Measurements from ENCODE around the gene ATP6V0D1. TPM values are rescaled to one million over a fixed set of nuclear protein-coding genes. Genes with fewer than 3 reads are reported as not detected.

ATP6V0D1 gene
- total and polyA plus RNA-seq, 10 donors: 37.3 to 133 (median 105) TPM

GRCh38 chr16:67441907-67442306 is 39.0 kb downstream of the ATP6V0D1 start:
- peaks cover 15 to 81% (median 44%) of the 10 kb centered on the region in 6 donors for H3K4me1 ChIP-seq
- intact Hi-C loops (cut with DNase I; ENCODE audit: low total_unique reads): no loop called here
- no peak overlapping the region for H3K4me3 ChIP-seq
- H3K36me3 ChIP-seq: peaks cover 0 to 100% (median 80%) of the 10 kb centered on the region in 6 donors
- peak overlapping the region in 1 of 8 donors; percentile 74 for H3K27ac ChIP-seq
- 85 to 98% (median 88%) methylated on average over 5 of the region's 5 CpGs for WGBS, 5 donors
- H3K27me3 ChIP-seq (replicated peaks in 1 of 7): no peaks in the 10 kb centered on the region
- TF ChIP-seq POLR2A (IDR thresholded peaks at IDR 0.05) (no peak), CTCF (IDR thresholded peaks at IDR 0.05 in 8 of 11, conservative IDR thresholded peaks at IDR 0.05 in 3 of 11) (no peak), POLR2AphosphoS5 (IDR thresholded peaks at IDR 0.05) (peak in 1 of 3 donors; percentile 11)
- H3K9me3 ChIP-seq: no peaks in the 10 kb centered on the region
- DNase-seq: no peak

- no peaks in the 10 kb centered on the region for H3K9me3 ChIP-seq
- H3K27me3 ChIP-seq (replicated peaks in 1 of 7): no peaks in the 10 kb centered on the region
- peaks cover 0 to 100% (median 85%) of the 10 kb centered on the region in 6 donors for H3K36me3 ChIP-seq
- no peak overlapping the region for H3K4me3 ChIP-seq
- peaks cover 13 to 81% (median 38%) of the 10 kb centered on the region in 6 donors for H3K4me1 ChIP-seq
- WGBS, 5 donors: 78 to 93% (median 90%) methylated on average over 7 to 17 of the region's 17 CpGs
- intact Hi-C loops (cut with DNase I; ENCODE audit: low total_unique reads): no loop called here
- DNase-seq: no peak
- no peak overlapping the region for H3K27ac ChIP-seq
- peak in 1 of 3 donors; percentile 44 for TF ChIP-seq POLR2AphosphoS5 (IDR thresholded peaks at IDR 0.05)
- TF ChIP-seq CTCF (IDR thresholded peaks at IDR 0.05 in 8 of 11, conservative IDR thresholded peaks at IDR 0.05 in 3 of 11): no peak
Observed at GRCh38 chr16:67441271-67441753, 39.6 kb downstream of the ATP6V0D1 start.

GRCh38 chr16:67438824-67439393 is 42.0 kb downstream of the ATP6V0D1 start:
- intact Hi-C loops (cut with DNase I; ENCODE audit: low total_unique reads): no loop called here
- TF ChIP-seq POLR2AphosphoS5 (IDR thresholded peaks at IDR 0.05): no peak
- no peak for TF ChIP-seq POLR2A (IDR thresholded peaks at IDR 0.05)
- no peak for TF ChIP-seq CTCF (IDR thresholded peaks at IDR 0.05 in 8 of 11, conservative IDR thresholded peaks at IDR 0.05 in 3 of 11)
- DNase-seq: no peak
- peaks cover 11 to 81% (median 36%) of the 10 kb centered on the region in 6 donors for H3K4me1 ChIP-seq
- H3K4me3 ChIP-seq: no peak overlapping the region
- peaks cover 0 to 86% (median 68%) of the 10 kb centered on the region in 6 donors for H3K36me3 ChIP-seq
- WGBS, 5 donors: 92 to 97% (median 97%) methylated on average over 19 of the region's 19 CpGs
- H3K27ac ChIP-seq: no peak overlapping the region
- H3K9me3 ChIP-seq: no peaks in the 10 kb centered on the region
- no peaks in the 10 kb centered on the region for H3K27me3 ChIP-seq (replicated peaks in 1 of 7)

- no peaks in the 10 kb centered on the region for H3K27me3 ChIP-seq (replicated peaks in 1 of 7)
- no peak overlapping the region for H3K4me3 ChIP-seq
- peaks cover 4 to 81% (median 32%) of the 10 kb centered on the region in 6 donors for H3K4me1 ChIP-seq
- H3K9me3 ChIP-seq: no peaks in the 10 kb centered on the region
- intact Hi-C loops (cut with DNase I; ENCODE audit: low total_unique reads): no loop called here
- no peak overlapping the region for H3K27ac ChIP-seq
- DNase-seq: no peak
- WGBS, 5 donors: 93 to 95% (median 94%) methylated on average over 13 to 20 of the region's 20 CpGs
- peaks cover 0 to 79% (median 64%) of the 10 kb centered on the region in 6 donors for H3K36me3 ChIP-seq
- TF ChIP-seq POLR2A (IDR thresholded peaks at IDR 0.05): no peak
- no peak for TF ChIP-seq CTCF (IDR thresholded peaks at IDR 0.05 in 8 of 11, conservative IDR thresholded peaks at IDR 0.05 in 3 of 11)
- peak in 1 of 3 donors; percentile 22 for TF ChIP-seq POLR2AphosphoS5 (IDR thresholded peaks at IDR 0.05)
Observed at GRCh38 chr16:67438098-67438791, 42.7 kb downstream of the ATP6V0D1 start.
